ENCODE measurements around the gene AGMO. TPM values are rescaled to one million over a fixed set of nuclear protein-coding genes. Genes with fewer than 3 reads are reported as not detected.

AGMO gene
- total RNA-seq, 2 experiments from 2014 or later: not detected

- H3K36me3 Mint-ChIP-seq: no peaks in the 10 kb centered on the region
- peaks cover 5% of the 10 kb centered on the region for H3K9me3 Mint-ChIP-seq
- no peak for DNase-seq
- H3K27ac Mint-ChIP-seq: no peak overlapping the region
- H3K27me3 Mint-ChIP-seq: no peaks in the 10 kb centered on the region
- no peak overlapping the region for H3K4me3 Mint-ChIP-seq
- no peaks in the 10 kb centered on the region for H3K4me1 Mint-ChIP-seq
Observed at GRCh38 chr7:15580604-15581351, 19.0 kb upstream of the AGMO start.

- Mint-ChIP-seq H3K27ac (no peak overlapping the region), H3K9me3 (no peaks in the 10 kb centered on the region), H3K4me3 (no peak overlapping the region), H3K4me1 (no peaks in the 10 kb centered on the region), H3K27me3 (no peaks in the 10 kb centered on the region), H3K36me3 (no peaks in the 10 kb centered on the region)
- no peak for DNase-seq
Observed at GRCh38 chr7:15577600-15577999, 15.8 kb upstream of the AGMO start.

GRCh38 chr7:15571301-15571878, 9.6 kb upstream of the AGMO start:
- Mint-ChIP-seq H3K36me3 (no peaks in the 10 kb centered on the region), H3K27ac (no peak overlapping the region), H3K4me1 (no peaks in the 10 kb centered on the region), H3K27me3 (no peaks in the 10 kb centered on the region), H3K9me3 (peaks cover 1% of the 10 kb centered on the region), H3K4me3 (no peak overlapping the region)
- no peak for DNase-seq

GRCh38 chr7:15567652-15568051, 5.8 kb upstream of the AGMO start:
- Mint-ChIP-seq H3K27me3 (no peaks in the 10 kb centered on the region), H3K36me3 (no peaks in the 10 kb centered on the region), H3K4me3 (no peak overlapping the region), H3K4me1 (no peaks in the 10 kb centered on the region), H3K27ac (no peak overlapping the region), H3K9me3 (peaks cover 3% of the 10 kb centered on the region)
- DNase-seq: no peak

- H3K9me3 Mint-ChIP-seq: peaks cover 3% of the 10 kb centered on the region
- no peaks in the 10 kb centered on the region for H3K27me3 Mint-ChIP-seq
- H3K4me1 Mint-ChIP-seq: no peaks in the 10 kb centered on the region
- DNase-seq: no peak
- no peak overlapping the region for H3K27ac Mint-ChIP-seq
- no peak overlapping the region for H3K4me3 Mint-ChIP-seq
- H3K36me3 Mint-ChIP-seq: no peaks in the 10 kb centered on the region
Observed at GRCh38 chr7:15567036-15567435, 5.2 kb upstream of the AGMO start.

GRCh38 chr7:15566476-15566875, 4.7 kb upstream of the AGMO start:
- H3K4me1 Mint-ChIP-seq: no peaks in the 10 kb centered on the region
- no peak overlapping the region for H3K27ac Mint-ChIP-seq
- no peak overlapping the region for H3K4me3 Mint-ChIP-seq
- no peaks in the 10 kb centered on the region for H3K27me3 Mint-ChIP-seq
- no peaks in the 10 kb centered on the region for H3K36me3 Mint-ChIP-seq
- DNase-seq: no peak
- H3K9me3 Mint-ChIP-seq: peaks cover 3% of the 10 kb centered on the region

- Mint-ChIP-seq H3K36me3 (no peaks in the 10 kb centered on the region), H3K27ac (no peak overlapping the region), H3K27me3 (no peaks in the 10 kb centered on the region), H3K9me3 (peaks cover 1% of the 10 kb centered on the region), H3K4me1 (no peaks in the 10 kb centered on the region), H3K4me3 (no peak overlapping the region)
- no peak for DNase-seq
Observed at GRCh38 chr7:15560968-15561367, 847 bp downstream of the AGMO start.

- no peaks in the 10 kb centered on the region for H3K9me3 Mint-ChIP-seq
- H3K27me3 Mint-ChIP-seq: no peaks in the 10 kb centered on the region
- no peaks in the 10 kb centered on the region for H3K4me1 Mint-ChIP-seq
- no peaks in the 10 kb centered on the region for H3K36me3 Mint-ChIP-seq
- no peak for DNase-seq
- no peak overlapping the region for H3K4me3 Mint-ChIP-seq
- no peak overlapping the region for H3K27ac Mint-ChIP-seq
Observed at GRCh38 chr7:15559416-15559928, 2.3 kb downstream of the AGMO start.

GRCh38 chr7:15558756-15559155, 3.1 kb downstream of the AGMO start:
- H3K36me3 Mint-ChIP-seq: no peaks in the 10 kb centered on the region
- H3K27ac Mint-ChIP-seq: no peak overlapping the region
- no peaks in the 10 kb centered on the region for H3K9me3 Mint-ChIP-seq
- H3K4me1 Mint-ChIP-seq: no peaks in the 10 kb centered on the region
- DNase-seq: no peak
- H3K4me3 Mint-ChIP-seq: no peak overlapping the region
- H3K27me3 Mint-ChIP-seq: no peaks in the 10 kb centered on the region

- no peak overlapping the region for H3K4me3 Mint-ChIP-seq
- H3K36me3 Mint-ChIP-seq: no peaks in the 10 kb centered on the region
- no peaks in the 10 kb centered on the region for H3K27me3 Mint-ChIP-seq
- DNase-seq: no peak
- no peak overlapping the region for H3K27ac Mint-ChIP-seq
- H3K9me3 Mint-ChIP-seq: no peaks in the 10 kb centered on the region
- H3K4me1 Mint-ChIP-seq: no peaks in the 10 kb centered on the region
Observed at GRCh38 chr7:15557686-15558085, 4.1 kb downstream of the AGMO start.

- no peaks in the 10 kb centered on the region for H3K4me1 Mint-ChIP-seq
- no peaks in the 10 kb centered on the region for H3K27me3 Mint-ChIP-seq
Observed at GRCh38 chr7:15557186-15557585, 4.6 kb downstream of the AGMO start.

GRCh38 chr7:15556339-15557105, 5.3 kb downstream of the AGMO start:
- no peak for DNase-seq
- no peaks in the 10 kb centered on the region for H3K9me3 Mint-ChIP-seq

More at GRCh38 chr7:15557186-15557585, 4.6 kb downstream of the AGMO start:
- no peak for DNase-seq
- Mint-ChIP-seq H3K4me3 (no peak overlapping the region), H3K36me3 (no peaks in the 10 kb centered on the region), H3K27ac (no peak overlapping the region), H3K9me3 (no peaks in the 10 kb centered on the region)

GRCh38 chr7:15555381-15555859, 6.4 kb downstream of the AGMO start:
- H3K4me1 Mint-ChIP-seq: no peaks in the 10 kb centered on the region
- no peaks in the 10 kb centered on the region for H3K36me3 Mint-ChIP-seq
- H3K9me3 Mint-ChIP-seq: no peaks in the 10 kb centered on the region
- H3K4me3 Mint-ChIP-seq: no peak overlapping the region
- H3K27ac Mint-ChIP-seq: no peak overlapping the region
- H3K27me3 Mint-ChIP-seq: no peaks in the 10 kb centered on the region
- no peak for DNase-seq

More at GRCh38 chr7:15556339-15557105, 5.3 kb downstream of the AGMO start:
- H3K4me3 Mint-ChIP-seq: no peak overlapping the region
- H3K27me3 Mint-ChIP-seq: no peaks in the 10 kb centered on the region
- H3K27ac Mint-ChIP-seq: no peak overlapping the region
- no peaks in the 10 kb centered on the region for H3K4me1 Mint-ChIP-seq
- no peaks in the 10 kb centered on the region for H3K36me3 Mint-ChIP-seq

GRCh38 chr7:15554744-15555143, 7.1 kb downstream of the AGMO start:
- DNase-seq: no peak

GRCh38 chr7:15554081-15554480, 7.7 kb downstream of the AGMO start:
- DNase-seq: no peak
- no peaks in the 10 kb centered on the region for H3K36me3 Mint-ChIP-seq
- no peaks in the 10 kb centered on the region for H3K9me3 Mint-ChIP-seq
- H3K27me3 Mint-ChIP-seq: no peaks in the 10 kb centered on the region
- H3K4me3 Mint-ChIP-seq: no peak overlapping the region
- no peaks in the 10 kb centered on the region for H3K4me1 Mint-ChIP-seq
- no peak overlapping the region for H3K27ac Mint-ChIP-seq

More at GRCh38 chr7:15554744-15555143, 7.1 kb downstream of the AGMO start:
- Mint-ChIP-seq H3K4me3 (no peak overlapping the region), H3K4me1 (no peaks in the 10 kb centered on the region), H3K27me3 (no peaks in the 10 kb centered on the region), H3K36me3 (no peaks in the 10 kb centered on the region), H3K9me3 (no peaks in the 10 kb centered on the region), H3K27ac (no peak overlapping the region)

All from activated naive CD8-positive, alpha-beta T cell treated with anti-CD3 and anti-CD28 coated beads for 36 hours (primary cell).